Activated effector memory CD4-positive, alpha-beta T cell treated with anti-CD3 and anti-CD28 coated beads, Interleukin-2, amount 50 U/mL, for 16 hours (primary cell): ENCODE results near the gene TLK1.
A peak's percentile ranks its signal among the peaks of the same experiment; 100 is the strongest.
"Not testable (repeated sequence)": the region's sequence is repeated elsewhere in the genome, so short reads cannot be mapped to it uniquely, and the experiment has no call there.

ENCODE experiments used
- DNase-seq: peaks from one replicate; pipeline ENCODE4 v3.0.0-alpha.2; 2020

TLK1 gene

DNA sequence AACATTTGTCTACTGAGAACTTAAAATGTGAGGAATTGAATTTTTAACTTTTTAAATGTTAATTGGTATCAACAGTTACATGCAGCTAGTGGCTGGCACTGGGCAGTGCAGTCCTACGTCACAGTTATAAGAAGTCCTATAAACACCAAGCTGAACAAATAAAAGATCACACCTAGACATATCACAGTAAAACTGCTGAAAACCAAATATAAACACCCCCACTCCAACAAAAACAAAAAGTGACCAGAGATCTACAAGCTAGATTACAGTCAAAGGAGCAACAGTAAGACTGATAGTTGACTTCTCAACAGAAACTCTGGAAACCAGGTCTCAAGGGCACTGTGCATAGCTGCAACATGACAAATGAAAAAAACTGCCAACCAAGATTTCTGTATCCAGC lies 19.4 kb downstream of the TLK1 start:
- DNase-seq = no peak

DNA sequence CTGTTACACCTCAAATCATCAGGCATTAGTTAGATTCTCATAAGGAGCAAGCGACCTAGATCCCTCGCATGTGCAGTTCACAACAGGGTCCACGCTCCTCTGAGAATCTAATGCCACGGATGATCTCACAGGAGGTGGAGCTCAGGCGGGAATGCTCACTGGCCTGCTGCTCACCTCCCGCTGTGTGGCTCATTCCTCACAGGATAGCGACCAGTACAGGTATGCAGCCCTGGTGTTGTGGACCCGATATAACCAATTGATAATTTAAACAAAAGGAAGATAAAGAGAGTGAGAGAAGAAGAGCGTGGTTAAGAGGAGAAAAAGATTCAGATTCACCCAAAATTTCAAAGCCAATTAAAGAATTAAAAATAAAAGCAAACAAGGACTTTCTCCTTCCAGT lies 20.8 kb downstream of the TLK1 start:
- no peak for DNase-seq

GRCh38 chr2:171136024-171136423 lies 24.7 kb downstream of the TLK1 start:
- DNase-seq = no peak

- DNase-seq = no peak
Measured at GRCh38 chr2:171134624-171135230, 26.0 kb downstream of the TLK1 start.

- DNase-seq = no peak
Measured at GRCh38 chr2:171132086-171132485, 28.6 kb downstream of the TLK1 start.

- no peak for DNase-seq
Measured at GRCh38 chr2:171128461-171128860, 32.2 kb downstream of the TLK1 start.

GRCh38 chr2:171124541-171124940 lies 36.2 kb downstream of the TLK1 start:
- no peak for DNase-seq

DNA sequence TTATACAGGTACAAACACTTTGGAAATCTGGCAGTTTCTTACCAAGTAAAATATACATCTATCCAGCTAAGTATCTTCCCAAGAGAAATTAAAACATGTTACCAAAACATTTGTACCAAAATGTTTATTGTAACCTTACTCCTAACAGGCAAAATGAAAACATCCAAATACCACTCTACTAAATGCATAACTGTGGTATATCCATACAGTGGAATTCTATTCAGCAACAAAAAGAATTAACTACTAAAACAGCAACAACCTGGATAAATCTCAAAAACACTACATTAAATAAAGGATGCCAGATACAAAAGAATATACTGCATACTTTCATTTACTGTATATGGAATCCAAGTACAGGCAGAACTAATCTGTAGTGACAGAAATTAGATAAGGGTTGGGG lies 51.1 kb downstream of the TLK1 start:
- no peak for DNase-seq

DNA sequence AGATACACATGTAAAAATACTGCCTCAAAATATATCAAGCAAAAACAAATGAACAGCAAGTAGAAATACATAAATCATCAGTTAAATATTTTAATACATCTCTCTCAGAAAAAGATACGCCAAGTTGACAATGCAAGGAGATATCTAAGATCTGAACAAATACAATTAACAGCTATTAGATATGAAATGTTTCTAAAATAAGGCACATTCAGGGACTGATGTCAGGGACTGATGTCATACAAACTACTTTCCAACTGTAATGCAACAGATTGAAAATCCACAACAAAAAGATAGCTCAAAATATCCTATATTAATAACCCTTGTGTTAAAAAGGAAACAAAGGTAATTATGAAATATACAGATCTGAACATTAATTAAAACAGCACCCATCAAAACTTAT lies 51.7 kb downstream of the TLK1 start:
- no peak for DNase-seq

GRCh38 chr2:171107803-171108202 lies 52.9 kb downstream of the TLK1 start:
- no peak for DNase-seq

DNA sequence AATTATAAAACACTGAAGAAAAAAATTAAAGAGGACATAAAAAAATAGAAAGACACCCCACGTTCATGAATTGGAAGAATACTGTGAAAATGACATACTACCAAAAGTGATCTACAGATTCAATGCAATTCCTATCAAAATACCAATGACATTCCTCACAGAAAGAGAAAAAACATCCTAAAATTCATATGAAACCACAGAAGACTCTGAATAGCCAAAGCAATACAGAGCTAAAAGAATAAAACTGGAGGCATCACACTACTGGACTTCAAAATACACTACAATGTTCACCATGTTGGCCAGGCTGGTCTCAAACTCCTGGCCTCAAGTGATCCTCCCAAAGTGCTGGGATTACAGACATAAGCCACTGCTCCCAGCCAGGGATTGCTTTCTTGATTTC lies 56.3 kb downstream of the TLK1 start:
- no peak for DNase-seq

GRCh38 chr2:171102802-171103201 lies 57.9 kb downstream of the TLK1 start:
- no peak for DNase-seq

DNA sequence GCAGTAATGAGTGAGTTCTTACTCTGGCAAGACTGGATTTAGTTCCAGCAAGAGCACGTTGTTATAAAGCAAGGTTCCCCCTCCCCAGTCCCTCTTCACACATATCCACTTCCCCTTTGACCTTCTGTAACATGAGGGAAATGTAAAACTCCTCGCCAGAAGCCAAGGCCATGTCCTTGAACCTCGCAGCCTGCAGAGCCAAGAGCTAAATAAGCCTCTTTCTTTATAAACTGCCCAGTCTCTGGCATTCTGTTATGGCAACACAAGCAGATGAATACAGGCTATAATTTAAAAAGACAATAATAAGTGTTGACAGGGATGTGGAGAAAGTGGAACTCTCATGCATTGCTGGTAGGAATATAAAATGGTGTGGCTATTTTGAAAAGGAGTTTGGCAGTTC lies 60.3 kb downstream of the TLK1 start:
- DNase-seq = no peak

DNA sequence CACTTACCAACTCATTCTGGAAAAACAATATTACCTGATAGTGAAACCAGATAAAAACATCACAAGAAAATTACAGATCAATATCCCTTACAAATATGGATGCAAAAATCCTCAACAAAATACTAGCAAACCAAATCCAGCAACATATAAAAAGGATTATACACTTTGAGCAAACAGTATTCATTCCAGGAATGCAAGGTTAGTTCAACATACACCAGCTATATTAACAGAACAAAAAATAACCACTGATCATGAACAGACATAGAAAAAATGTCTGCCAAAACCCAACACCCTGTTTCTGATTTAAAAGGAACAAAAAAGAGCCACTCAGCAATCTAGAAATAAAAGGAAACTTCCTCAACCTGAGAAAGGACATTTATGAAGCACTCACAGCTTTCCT lies 62.1 kb downstream of the TLK1 start:
- no peak for DNase-seq

GRCh38 chr2:171095014-171095582 lies 65.6 kb downstream of the TLK1 start:
- no peak for DNase-seq

DNA sequence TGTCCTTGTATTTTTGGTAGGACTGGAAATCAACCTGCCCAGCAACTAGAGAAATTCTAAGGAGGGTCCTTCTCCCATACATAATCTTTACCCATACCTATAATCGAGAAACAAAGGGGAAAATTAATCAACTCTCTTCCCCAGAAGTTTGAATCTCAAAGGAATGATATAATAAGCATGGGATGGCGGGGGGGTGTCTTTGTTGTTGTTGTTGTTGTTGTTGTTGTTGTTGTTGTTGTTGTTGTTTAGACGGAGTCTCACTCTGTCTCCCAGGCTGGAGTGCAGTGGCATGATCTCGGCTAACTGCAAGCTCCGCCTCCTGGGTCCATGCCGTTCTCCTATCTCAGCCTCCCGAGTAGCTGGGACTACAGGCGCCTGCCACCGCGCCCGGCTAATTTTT lies 69.2 kb downstream of the TLK1 start:
- DNase-seq = not testable (repeated sequence)

GRCh38 chr2:171089489-171089888 lies 71.2 kb downstream of the TLK1 start:
- no peak for DNase-seq

GRCh38 chr2:171088057-171088834 lies 72.4 kb downstream of the TLK1 start:
- DNase-seq = no peak

DNA sequence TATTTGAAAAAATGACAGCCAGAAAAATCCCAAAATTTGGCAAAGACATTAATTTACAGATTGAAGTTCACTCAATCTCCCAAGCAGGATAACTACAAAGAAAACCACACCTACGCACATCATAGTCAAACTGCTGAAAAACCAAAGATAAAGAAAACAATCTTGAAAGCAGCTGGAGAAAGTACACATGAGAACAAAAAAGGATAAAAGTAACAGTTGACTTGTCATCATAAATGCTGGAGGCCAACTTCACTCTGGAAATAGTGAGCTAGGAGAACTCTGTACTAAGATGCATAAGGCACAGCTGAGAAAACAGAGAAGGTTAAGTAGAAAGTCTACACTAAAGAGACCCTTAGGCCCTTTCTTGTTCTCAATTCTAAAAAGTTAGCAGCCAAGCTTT lies 73.1 kb downstream of the TLK1 start:
- no peak for DNase-seq

DNA sequence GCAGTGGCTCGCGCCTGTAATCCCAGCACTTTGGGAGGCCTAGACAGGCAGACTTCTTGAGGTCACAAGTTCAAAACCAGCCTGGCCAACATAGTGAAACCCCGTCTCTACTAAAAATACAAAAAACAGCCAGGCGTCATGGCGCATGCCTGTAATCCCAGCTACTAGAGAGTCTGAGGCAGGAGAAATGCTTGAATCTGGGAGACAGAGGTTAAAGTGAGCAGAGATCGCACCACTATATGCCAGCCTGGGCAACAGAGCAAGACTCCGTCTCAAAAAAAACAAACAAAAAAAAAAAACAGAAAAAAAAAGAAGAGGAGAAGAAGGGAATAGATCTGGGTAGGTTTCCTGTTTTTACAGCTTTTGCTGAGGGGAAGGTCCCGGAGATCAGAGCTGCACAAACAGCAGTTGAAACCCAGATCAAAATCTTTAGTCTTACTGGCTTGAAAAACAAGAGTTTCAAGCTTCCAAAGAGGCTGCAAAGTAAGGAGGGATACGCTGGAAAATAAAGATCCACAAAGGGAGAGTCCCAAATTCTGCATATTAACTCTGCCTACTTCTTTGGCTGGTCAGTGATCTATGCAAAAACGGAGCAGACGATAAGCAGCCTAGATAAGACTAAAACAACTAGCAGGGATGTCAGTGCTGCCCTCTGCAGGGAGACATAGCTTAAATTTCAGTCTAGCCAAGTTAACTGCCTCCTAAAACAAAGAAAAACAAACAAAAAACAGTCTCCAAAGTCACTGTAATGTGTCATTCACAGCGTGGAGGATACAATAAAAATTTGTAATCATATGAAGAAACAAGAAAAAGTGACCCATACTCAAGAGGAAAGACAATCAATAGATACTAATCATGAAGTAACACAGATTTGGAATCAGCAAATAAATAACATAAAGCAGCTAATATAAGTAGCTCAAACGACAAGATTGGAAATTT lies 74.1 kb downstream of the TLK1 start:
- DNase-seq = peak; percentile 74

- DNase-seq = no peak
Measured at GRCh38 chr2:171084128-171084527, 76.6 kb downstream of the TLK1 start.

GRCh38 chr2:171083451-171083850 lies 77.2 kb downstream of the TLK1 start:
- no peak for DNase-seq

DNA sequence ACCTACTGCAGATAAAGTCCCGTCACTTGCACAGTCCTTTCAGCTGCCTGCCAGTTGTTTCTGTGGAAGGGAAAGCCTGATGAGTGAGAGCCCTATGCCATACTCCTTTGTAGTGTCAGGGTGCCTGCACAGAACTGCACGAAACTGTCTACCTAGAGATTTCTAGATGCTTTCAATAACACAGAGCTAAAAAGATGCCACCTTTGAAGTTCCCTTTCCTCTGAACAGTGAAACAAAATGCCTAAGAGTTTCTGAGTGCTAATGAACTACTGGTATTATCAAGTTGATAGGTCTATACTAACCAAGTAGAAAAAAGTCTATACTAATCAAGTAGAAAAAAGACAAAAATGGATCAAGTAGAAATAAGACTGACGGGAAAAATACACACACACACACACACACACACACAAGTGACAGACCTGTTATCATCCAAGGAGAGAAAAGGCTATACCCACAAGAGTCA lies 79.0 kb downstream of the TLK1 start:
- no peak for DNase-seq
